Naive thymus-derived CD4-positive, alpha-beta T cell (primary cell): ENCODE measurements around the gene AMOTL1. TPM values are rescaled to one million over a fixed set of nuclear protein-coding genes. Genes with fewer than 3 reads are reported as not detected.

Experiments
- ATAC-seq: fragments of 150-1000 bp; cut with Tn5 transposase; 2 replicates; pipeline ENCODE4 v1.10.0; 2021; ENCODE audit warnings: mild to moderate bottlenecking, moderate library complexity
- CTCF ChIA-PET: fragments of 350-600 bp; sonication (Branson Sonifier 250); formaldehyde crosslinking; loops from one replicate; lab custom pipeline; 2021; ENCODE audit warnings: antibody characterized with exemption; lab: Charles Lee
- POLR2A ChIA-PET: fragments of 350-600 bp; sonication (Branson Sonifier 250); formaldehyde crosslinking; loops from one replicate; lab custom pipeline; 2021; ENCODE audit warnings: antibody characterized with exemption, inconsistent platforms; lab: Charles Lee
- DNase-seq, 9 donors: peaks; one replicate each; pipeline versions ENCODE4 v3.0.0 to v3.0.0-alpha.2; 2020 to 2022; ENCODE audit warnings: mixed read lengths in 1 of 9
- H3K27ac ChIP-seq: one replicate; pipeline ENCODE4 v1.7.0; 2013; ENCODE audit warnings: mild to moderate bottlenecking, low read depth, low read length, moderate library complexity
- H3K27me3 ChIP-seq, 2 donors: one replicate each; pipeline ENCODE4 v1.7.0; 2013; ENCODE audit warnings: low read length in 2 of 2, mild to moderate bottlenecking in 2 of 2, moderate library complexity in 2 of 2; ENCODE audit not compliant: control insufficient read depth in 2 of 2, insufficient read depth in 2 of 2
- H3K36me3 ChIP-seq, 3 experiments: 1 replicate in 2 of 3; 2 replicates in 1 of 3; pipeline ENCODE4 v1.7.0; 2013; ENCODE audit warnings: low read length in 3 of 3, mild to moderate bottlenecking in 3 of 3, moderate library complexity in 1 of 3; ENCODE audit not compliant: insufficient read depth in 3 of 3, control insufficient read depth in 2 of 3
- H3K4me1 ChIP-seq, 2 donors: one replicate each; pipeline ENCODE4 v1.7.0; 2013; ENCODE audit warnings: low read length in 2 of 2, mild to moderate bottlenecking in 2 of 2, moderate library complexity in 1 of 2; ENCODE audit not compliant: control insufficient read depth in 2 of 2, insufficient read depth in 2 of 2
- H3K4me3 ChIP-seq: 2 replicates; pipeline ENCODE4 v1.7.0; 2013; ENCODE audit warnings: mild to moderate bottlenecking, low read length
- H3K9me3 ChIP-seq, 3 experiments: 1 replicate in 2 of 3; 2 replicates in 1 of 3; pipeline ENCODE4 v1.7.0; 2013; ENCODE audit warnings: low read length in 3 of 3; ENCODE audit not compliant: control insufficient read depth in 2 of 3
- H3K27ac Mint-ChIP-seq, 9 donors: one replicate each; pipeline ENCODE4 v1.8.0; 2020 to 2022; ENCODE audit warnings: mixed read lengths in 9 of 9, mild to moderate bottlenecking in 8 of 9, moderate library complexity in 5 of 9, inconsistent platforms in 2 of 9
- H3K27me3 Mint-ChIP-seq, 5 donors: one replicate each; pipeline ENCODE4 v1.8.0; 2021 to 2022; ENCODE audit warnings: mixed read lengths in 5 of 5, mild to moderate bottlenecking in 1 of 5
- H3K36me3 Mint-ChIP-seq, 5 donors: one replicate each; pipeline ENCODE4 v1.8.0; 2020 to 2022; ENCODE audit warnings: mixed read lengths in 5 of 5, mild to moderate bottlenecking in 3 of 5, inconsistent platforms in 1 of 5
- H3K4me1 Mint-ChIP-seq, 7 donors: one replicate each; pipeline ENCODE4 v1.8.0; 2020 to 2022; ENCODE audit warnings: mixed read lengths in 7 of 7, mild to moderate bottlenecking in 3 of 7, inconsistent platforms in 1 of 7
- H3K4me3 Mint-ChIP-seq, 10 donors: one replicate each; pipeline ENCODE4 v1.8.0; 2020 to 2022; ENCODE audit warnings: mild to moderate bottlenecking in 10 of 10, mixed read lengths in 10 of 10, moderate library complexity in 6 of 10, inconsistent platforms in 2 of 10
- H3K9me3 Mint-ChIP-seq, 11 donors: one replicate each; pipeline ENCODE4 v1.8.0; 2020 to 2022; ENCODE audit warnings: mixed read lengths in 11 of 11, mild to moderate bottlenecking in 4 of 11, inconsistent platforms in 1 of 11, moderate library complexity in 1 of 11
- intact Hi-C, 2 donors: fragments of 100-400 bp; cut with micrococcal nuclease; formaldehyde crosslinking; loops; one replicate each; pipeline ENCODE4 v1.15.1; 2023
- polyA plus RNA-seq, 2 donors: library from polyadenylated mRNA; unstranded; fragments of 300-500 nt; fragmentation: Illumina TruSeq; gene quantifications; one replicate each; pipeline ENCODE4 v1.2.3, GENCODE V29; 2021
- total RNA-seq, 6 experiments: library from RNA in 5 of 6; stranded (reverse) in 5 of 6; gene quantifications; 1 replicate in 5 of 6; 2 replicates in 1 of 6; pipeline ENCODE4 v1.2.3 and lab custom pipeline; 2021 to 2026

The AMOTL1 gene
- total and polyA plus RNA-seq, 7 experiments from 2014 or later: 0.05 to 6.3 (median 0.27) TPM; not detected in 2

DNA sequence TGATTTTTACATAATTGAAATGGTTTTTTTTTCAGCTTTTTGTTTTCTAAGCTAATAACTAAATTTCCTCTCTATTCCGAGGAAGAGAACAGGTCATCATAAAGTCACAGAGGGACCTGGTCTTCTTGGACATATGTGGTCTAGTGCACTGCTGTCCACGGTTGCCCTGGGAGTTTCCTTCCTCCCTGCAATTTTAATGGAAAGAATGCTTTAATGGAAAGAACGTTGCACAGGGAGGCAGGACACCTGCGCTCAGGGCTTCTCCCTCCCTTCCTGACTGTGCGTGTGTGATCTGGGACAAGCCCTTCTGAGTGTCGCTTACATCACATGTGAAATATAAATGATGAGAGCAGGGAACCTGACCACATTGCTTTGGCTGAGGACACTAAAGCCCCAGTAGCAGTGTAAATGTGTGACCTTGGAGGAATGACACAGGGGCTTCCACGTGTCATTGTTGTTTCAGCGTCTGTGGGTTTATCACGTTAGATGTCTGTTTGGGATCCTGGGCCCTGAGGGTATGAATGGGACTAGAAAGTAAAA lies 93.2 kb downstream of the AMOTL1 start:
- Mint-ChIP-seq H3K27me3 (no peaks in the 10 kb centered on the region), H3K27ac (no peak overlapping the region), H3K9me3 (no peaks in the 10 kb centered on the region), H3K4me1 (peaks cover 0 to 1% (median 0%) of the 10 kb centered on the region in 7 donors), H3K36me3 (no peaks in the 10 kb centered on the region), H3K4me3 (no peak overlapping the region)
- Histone ChIP-seq H3K36me3 (no peaks in the 10 kb centered on the region), H3K27me3 (no peaks in the 10 kb centered on the region), H3K9me3 (no peaks in the 10 kb centered on the region), H3K4me3 (no peak overlapping the region), H3K4me1 (no peaks in the 10 kb centered on the region), H3K27ac (no peak overlapping the region)
- ChIA-PET POLR2A (no interaction called here), CTCF (no interaction called here)
- intact Hi-C loops: no loop called here
- no peak for DNase-seq
- ATAC-seq: no peak

DNA sequence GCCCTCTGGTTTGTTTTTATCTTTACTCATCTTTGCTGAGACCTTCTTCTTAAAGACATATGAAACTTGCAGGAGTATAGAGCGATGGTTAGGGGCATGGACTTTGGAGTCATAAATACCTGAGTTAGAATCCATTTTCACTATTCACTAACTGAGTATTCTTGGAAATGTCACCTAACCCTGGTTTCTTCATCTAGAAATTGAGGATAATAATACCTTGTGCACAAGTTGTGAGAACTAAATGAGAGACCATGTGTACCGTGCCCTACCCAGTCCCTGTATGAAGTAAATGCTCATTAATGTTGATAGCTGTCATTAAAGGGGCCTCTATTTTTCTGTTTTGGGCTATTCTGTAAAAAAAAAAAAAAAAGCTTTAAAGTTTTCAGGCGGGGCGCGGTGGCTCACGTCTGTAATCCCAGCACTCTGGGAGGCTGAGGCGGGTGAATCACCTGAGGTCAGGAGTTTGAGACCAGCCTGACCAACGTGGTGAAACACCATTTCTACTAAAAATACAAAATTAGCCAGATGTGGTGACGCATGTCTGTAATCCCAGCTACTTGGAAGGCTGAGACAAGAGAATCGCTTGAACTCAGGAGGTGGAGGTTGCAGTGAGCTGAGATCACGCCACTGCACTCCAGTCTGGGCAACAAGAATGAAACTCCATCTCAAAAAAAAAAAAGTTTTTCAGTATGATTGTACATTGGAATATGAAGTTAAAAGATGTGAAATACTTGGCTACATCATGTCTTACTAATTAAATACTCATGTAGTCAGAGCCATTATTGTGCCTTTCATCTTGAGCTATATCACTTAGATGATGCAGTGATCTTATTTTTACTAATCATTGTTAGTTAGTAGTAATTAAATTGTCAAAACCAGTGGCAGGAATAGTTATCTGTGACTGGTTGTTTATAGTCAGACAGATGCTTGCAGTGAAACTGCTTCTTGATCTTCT lies 95.0 kb downstream of the AMOTL1 start:
- ChIA-PET CTCF (no interaction called here), POLR2A (no interaction called here)
- H3K9me3 ChIP-seq: no peaks in the 10 kb centered on the region
- ATAC-seq (no peak), DNase-seq (no peak)
- no peaks in the 10 kb centered on the region for H3K36me3 ChIP-seq
- intact Hi-C loops: no loop called here
- Mint-ChIP-seq H3K27me3 (no peaks in the 10 kb centered on the region), H3K27ac (no peak overlapping the region), H3K36me3 (no peaks in the 10 kb centered on the region), H3K4me3 (no peak overlapping the region), H3K4me1 (peaks cover 0 to 3% (median 0%) of the 10 kb centered on the region in 7 donors), H3K9me3 (no peaks in the 10 kb centered on the region)
- no peaks in the 10 kb centered on the region for H3K4me1 ChIP-seq
- no peak overlapping the region for H3K27ac ChIP-seq
- no peaks in the 10 kb centered on the region for H3K27me3 ChIP-seq
- no peak overlapping the region for H3K4me3 ChIP-seq

DNA sequence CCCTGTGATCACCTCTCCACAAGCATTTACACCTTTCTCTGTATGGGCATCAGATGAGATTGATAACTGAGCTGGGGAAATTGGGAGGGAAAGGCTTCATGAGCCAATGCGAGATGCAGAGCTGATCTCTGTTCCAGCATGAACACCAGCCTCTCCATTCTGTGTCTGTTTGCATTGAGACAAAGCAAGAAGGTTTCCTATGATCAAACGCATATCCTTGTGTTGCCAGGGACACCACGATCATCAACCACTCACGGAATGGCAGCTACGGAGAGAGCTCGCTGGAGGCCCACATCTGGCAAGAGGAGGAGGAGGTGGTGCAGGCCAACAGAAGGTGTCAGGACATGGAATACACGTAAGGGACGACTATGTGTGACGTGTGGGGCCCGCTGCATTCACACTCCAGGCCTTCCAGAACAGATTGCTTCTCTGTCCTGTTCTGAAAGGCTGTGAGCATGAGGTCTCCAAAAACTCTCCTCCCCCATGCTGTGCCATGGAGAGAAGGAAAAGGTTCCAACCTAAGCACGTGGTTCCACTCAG lies 96.4 kb downstream of the AMOTL1 start:
- ATAC-seq (no peak), DNase-seq (no peak)
- H3K4me1 ChIP-seq: no peaks in the 10 kb centered on the region
- no peak overlapping the region for H3K4me3 ChIP-seq
- no peak overlapping the region for H3K27ac Mint-ChIP-seq
- no peaks in the 10 kb centered on the region for H3K27me3 ChIP-seq
- H3K36me3 Mint-ChIP-seq: no peaks in the 10 kb centered on the region
- CTCF ChIA-PET: no interaction called here
- no peaks in the 10 kb centered on the region for H3K9me3 Mint-ChIP-seq
- no peak overlapping the region for H3K4me3 Mint-ChIP-seq
- POLR2A ChIA-PET: no interaction called here
- peaks cover 0 to 4% (median 0%) of the 10 kb centered on the region in 7 donors for H3K4me1 Mint-ChIP-seq
- H3K9me3 ChIP-seq: no peaks in the 10 kb centered on the region
- H3K27ac ChIP-seq: no peak overlapping the region
- no peaks in the 10 kb centered on the region for H3K27me3 Mint-ChIP-seq
- no peaks in the 10 kb centered on the region for H3K36me3 ChIP-seq
- intact Hi-C loops: no loop called here

DNA sequence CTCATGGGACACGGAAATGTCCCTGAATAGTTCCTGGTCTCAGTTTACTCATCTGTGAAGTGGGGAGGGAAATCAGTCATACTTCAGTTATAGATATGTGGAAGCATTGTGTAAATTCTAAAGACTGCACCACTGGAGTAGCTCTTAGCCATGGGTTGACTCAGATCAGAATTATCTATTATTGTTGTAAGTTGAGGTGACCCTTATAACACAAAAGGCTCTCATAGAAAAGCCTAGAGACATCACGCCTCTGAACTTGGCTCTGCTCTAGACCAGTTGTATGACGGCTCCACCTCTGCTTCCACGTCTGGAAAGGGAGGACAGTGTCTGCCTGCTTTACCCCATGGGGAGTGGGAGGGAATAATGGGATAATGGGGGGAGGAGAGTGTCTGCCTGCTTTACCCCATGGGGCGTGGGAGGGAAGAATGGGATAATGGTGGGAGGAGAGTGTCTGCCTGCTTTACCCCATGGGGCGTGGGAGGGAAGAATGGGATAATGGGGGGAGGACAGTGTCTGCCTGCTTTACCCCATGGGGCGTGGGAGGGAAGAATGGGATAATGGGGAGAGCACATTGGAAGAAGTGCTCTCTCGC lies 98.2 kb downstream of the AMOTL1 start:
- POLR2A ChIA-PET: no interaction called here
- CTCF ChIA-PET: no interaction called here
- no peak for DNase-seq
- H3K27me3 Mint-ChIP-seq: peaks cover 0 to 5% (median 0%) of the 10 kb centered on the region in 5 donors
- intact Hi-C loops: no loop called here
- Histone ChIP-seq H3K27me3 (no peaks in the 10 kb centered on the region), H3K4me3 (no peak overlapping the region), H3K36me3 (no peaks in the 10 kb centered on the region), H3K9me3 (no peaks in the 10 kb centered on the region), H3K4me1 (no peaks in the 10 kb centered on the region), H3K27ac (no peak overlapping the region)
- no peaks in the 10 kb centered on the region for H3K36me3 Mint-ChIP-seq
- no peak for ATAC-seq
- no peak overlapping the region for H3K4me3 Mint-ChIP-seq
- H3K9me3 Mint-ChIP-seq: no peaks in the 10 kb centered on the region
- peaks cover 0 to 4% (median 0%) of the 10 kb centered on the region in 7 donors for H3K4me1 Mint-ChIP-seq
- no peak overlapping the region for H3K27ac Mint-ChIP-seq

DNA sequence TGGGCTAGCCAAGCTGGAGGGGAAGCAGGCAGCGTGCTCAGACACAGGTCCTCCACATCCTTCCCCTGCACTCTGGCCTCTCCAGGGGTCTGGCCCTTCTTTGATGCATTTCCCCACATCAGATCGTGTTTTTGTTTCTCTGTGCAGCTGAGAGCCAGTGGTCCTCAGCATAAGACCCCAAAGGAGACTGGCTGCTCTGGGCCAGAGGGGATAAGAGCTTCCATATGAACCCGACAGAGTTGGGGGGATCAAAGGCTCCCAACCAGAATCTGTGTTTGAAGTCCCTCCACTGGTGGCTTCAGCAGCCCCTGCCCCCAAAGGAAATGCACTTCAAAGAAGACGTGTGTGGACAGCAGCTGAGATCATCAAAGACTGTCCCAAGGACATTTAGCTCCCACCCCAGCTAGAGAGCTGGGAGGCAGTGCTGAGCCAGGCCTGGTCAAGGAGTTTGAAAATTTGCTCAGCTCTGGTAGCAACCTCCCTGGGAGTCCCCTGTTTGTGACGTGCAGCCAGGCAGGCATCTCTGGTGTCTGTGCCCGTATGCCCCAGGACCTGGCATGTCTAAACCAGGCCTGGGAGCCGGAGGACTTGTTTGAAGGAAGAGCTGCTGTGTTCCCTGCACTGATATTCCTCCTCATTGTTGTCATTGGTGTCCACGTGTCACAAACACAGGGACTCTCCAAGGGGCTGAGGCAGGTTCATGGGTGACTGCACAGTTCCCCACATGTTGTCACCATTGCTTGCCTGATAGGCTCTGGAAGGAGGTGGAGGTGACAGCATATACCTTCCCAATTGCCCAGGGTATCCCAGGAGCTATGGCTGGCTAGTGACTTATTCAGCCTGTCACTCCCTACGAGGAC lies 99.0 kb downstream of the AMOTL1 start:
- DNase-seq: no peak
- no peaks in the 10 kb centered on the region for H3K9me3 ChIP-seq
- Mint-ChIP-seq H3K4me3 (no peak overlapping the region), H3K36me3 (no peaks in the 10 kb centered on the region), H3K4me1 (peaks cover 0 to 4% (median 0%) of the 10 kb centered on the region in 7 donors), H3K27ac (no peak overlapping the region), H3K27me3 (peaks cover 0 to 5% (median 0%) of the 10 kb centered on the region in 5 donors), H3K9me3 (no peaks in the 10 kb centered on the region)
- intact Hi-C loops: no loop called here
- CTCF ChIA-PET: no interaction called here
- no peaks in the 10 kb centered on the region for H3K4me1 ChIP-seq
- no peak overlapping the region for H3K27ac ChIP-seq
- H3K36me3 ChIP-seq: no peaks in the 10 kb centered on the region
- no peak overlapping the region for H3K4me3 ChIP-seq
- POLR2A ChIA-PET: no interaction called here
- ATAC-seq: no peak
- H3K27me3 ChIP-seq: no peaks in the 10 kb centered on the region

DNA sequence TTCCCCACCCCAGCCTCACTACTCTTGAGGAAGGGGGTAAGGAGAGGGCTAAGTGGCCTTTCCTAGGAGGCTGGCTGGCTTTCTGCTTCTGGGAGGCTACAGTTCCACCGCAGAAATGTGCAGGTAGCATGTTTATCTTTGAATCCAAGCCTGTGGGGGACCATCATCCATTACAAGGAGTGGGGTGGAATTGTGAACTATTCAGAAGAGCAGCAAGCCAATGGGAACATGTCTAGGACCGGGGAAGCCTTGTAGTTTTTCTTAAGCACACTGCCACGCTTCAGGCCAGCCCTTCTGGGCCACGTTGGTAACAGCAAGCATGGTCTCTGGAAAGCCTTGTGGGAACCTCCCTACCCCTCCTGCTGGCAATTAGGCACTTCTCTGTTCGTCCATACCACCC lies 100.3 kb downstream of the AMOTL1 start:
- no peak for DNase-seq
- H3K27ac Mint-ChIP-seq: no peak overlapping the region
- H3K27me3 Mint-ChIP-seq: peaks cover 0 to 5% (median 0%) of the 10 kb centered on the region in 5 donors
- ATAC-seq: no peak
- H3K9me3 Mint-ChIP-seq: no peaks in the 10 kb centered on the region
- CTCF ChIA-PET: no interaction called here
- peaks cover 0 to 4% (median 0%) of the 10 kb centered on the region in 7 donors for H3K4me1 Mint-ChIP-seq
- no peak overlapping the region for H3K27ac ChIP-seq
- no peaks in the 10 kb centered on the region for H3K36me3 Mint-ChIP-seq
- H3K27me3 ChIP-seq: no peaks in the 10 kb centered on the region
- H3K4me3 Mint-ChIP-seq: no peak overlapping the region
- intact Hi-C loops: no loop called here
- POLR2A ChIA-PET: no interaction called here
- H3K4me1 ChIP-seq: no peaks in the 10 kb centered on the region
- H3K9me3 ChIP-seq: no peaks in the 10 kb centered on the region
- H3K36me3 ChIP-seq: no peaks in the 10 kb centered on the region
- no peak overlapping the region for H3K4me3 ChIP-seq
